DOHH2 (cell line): ENCODE results near the gene ATP1A3.
"Not testable (repeated sequence)": the region's sequence is repeated elsewhere in the genome, so short reads cannot be mapped to it uniquely, and the experiment has no call there.

Source experiments
- EZH2phosphoT487 ChIP-seq: fragments of 200-600 bp; sonication (generic); IDR thresholded peaks from 2 replicates; pipeline ENCODE4 v1.6.1; 2017; ENCODE audit warnings: borderline replicate concordance, mild to moderate bottlenecking, antibody characterized with exemption, low read length, moderate library complexity, mixed read lengths
- TF ChIP-seq, protein P1 (sequence below): fragments of 200-600 bp; sonication (generic); IDR thresholded peaks from one replicate; pipeline ENCODE4 v1.5.1; 2014; ENCODE audit warnings: antibody characterized with exemption, mild to moderate bottlenecking, low read depth, low read length; ENCODE audit not compliant: poor library complexity, severe bottlenecking

DNA sequence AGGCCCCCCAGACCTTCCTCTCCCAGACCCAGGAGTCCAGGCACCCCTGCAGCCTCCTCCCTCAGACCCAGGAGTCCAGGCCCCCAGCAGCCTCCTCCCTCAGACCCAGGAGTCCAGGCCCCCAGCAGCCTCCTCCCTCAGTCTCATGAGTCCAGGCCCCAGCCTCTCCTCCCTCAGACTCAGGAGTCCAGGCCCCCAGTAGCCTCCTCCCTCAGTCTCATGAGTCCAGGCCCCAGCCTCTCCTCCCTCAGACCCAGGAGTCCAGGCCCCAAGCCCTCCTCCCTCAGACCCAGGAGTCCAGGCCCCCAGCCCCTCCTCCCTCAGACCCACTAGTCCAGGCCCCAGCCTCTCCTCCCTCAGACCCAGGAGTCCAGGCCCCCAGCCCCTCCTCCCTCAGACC lies 54.8 kb downstream of the ATP1A3 start:
- TF ChIP-seq, protein P1, sequence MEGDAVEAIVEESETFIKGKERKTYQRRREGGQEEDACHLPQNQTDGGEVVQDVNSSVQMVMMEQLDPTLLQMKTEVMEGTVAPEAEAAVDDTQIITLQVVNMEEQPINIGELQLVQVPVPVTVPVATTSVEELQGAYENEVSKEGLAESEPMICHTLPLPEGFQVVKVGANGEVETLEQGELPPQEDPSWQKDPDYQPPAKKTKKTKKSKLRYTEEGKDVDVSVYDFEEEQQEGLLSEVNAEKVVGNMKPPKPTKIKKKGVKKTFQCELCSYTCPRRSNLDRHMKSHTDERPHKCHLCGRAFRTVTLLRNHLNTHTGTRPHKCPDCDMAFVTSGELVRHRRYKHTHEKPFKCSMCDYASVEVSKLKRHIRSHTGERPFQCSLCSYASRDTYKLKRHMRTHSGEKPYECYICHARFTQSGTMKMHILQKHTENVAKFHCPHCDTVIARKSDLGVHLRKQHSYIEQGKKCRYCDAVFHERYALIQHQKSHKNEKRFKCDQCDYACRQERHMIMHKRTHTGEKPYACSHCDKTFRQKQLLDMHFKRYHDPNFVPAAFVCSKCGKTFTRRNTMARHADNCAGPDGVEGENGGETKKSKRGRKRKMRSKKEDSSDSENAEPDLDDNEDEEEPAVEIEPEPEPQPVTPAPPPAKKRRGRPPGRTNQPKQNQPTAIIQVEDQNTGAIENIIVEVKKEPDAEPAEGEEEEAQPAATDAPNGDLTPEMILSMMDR: not testable (repeated sequence)
- not testable (repeated sequence) for TF ChIP-seq EZH2phosphoT487
